ENCODE measurements around the gene ARL15.

- TF ChIP-seq CEBPB (IDR thresholded peaks at IDR 0.05) (no peak), NFIC (IDR thresholded peaks at IDR 0.05) (no peak), RAD21 (IDR thresholded peaks at IDR 0.05; ENCODE audit: low read depth) (no peak), TEAD4 (IDR thresholded peaks at IDR 0.05) (no peak), REST (IDR thresholded peaks at IDR 0.05; ENCODE audit: low read depth) (no peak), YY1 (IDR thresholded peaks at IDR 0.05; ENCODE audit: low read depth) (no peak), CREB1 (IDR thresholded peaks at IDR 0.05; ENCODE audit: low read depth) (no peak), EP300 (IDR thresholded peaks at IDR 0.05; ENCODE audit: borderline replicate concordance) (no peak)
Measured at GRCh38 chr5:53873235-53873634, 437.1 kb downstream of the ARL15 start.

Measured in Ishikawa (cell line).